Measurements from ENCODE around the gene GIT2.
A peak's percentile ranks its signal among the peaks of the same experiment; 100 is the strongest.

The GIT2 gene

DNA sequence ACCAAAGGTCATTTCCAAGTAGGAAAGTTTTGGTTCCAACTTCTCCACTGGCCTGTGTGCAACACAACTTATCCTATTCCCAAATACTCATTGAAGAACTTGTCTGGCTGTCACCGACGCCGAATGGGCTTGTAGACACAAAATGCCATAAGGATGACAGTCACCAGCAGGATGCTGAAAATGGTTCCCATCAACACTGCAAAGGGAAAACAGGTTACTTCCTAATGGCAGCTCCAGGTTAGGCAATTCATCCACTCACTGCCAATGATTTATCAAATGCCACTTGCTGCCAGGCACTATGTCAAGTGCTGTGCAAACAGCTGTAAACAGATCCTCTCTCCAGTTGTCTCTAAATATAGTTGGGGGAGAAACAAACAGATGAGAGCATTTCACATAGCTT is 46.1 kb upstream of the GIT2 start (continued):
- TF ChIP-seq TSHZ2 (CRISPR knock-in tag; IDR thresholded peaks at IDR 0.05) = no peak

DNA sequence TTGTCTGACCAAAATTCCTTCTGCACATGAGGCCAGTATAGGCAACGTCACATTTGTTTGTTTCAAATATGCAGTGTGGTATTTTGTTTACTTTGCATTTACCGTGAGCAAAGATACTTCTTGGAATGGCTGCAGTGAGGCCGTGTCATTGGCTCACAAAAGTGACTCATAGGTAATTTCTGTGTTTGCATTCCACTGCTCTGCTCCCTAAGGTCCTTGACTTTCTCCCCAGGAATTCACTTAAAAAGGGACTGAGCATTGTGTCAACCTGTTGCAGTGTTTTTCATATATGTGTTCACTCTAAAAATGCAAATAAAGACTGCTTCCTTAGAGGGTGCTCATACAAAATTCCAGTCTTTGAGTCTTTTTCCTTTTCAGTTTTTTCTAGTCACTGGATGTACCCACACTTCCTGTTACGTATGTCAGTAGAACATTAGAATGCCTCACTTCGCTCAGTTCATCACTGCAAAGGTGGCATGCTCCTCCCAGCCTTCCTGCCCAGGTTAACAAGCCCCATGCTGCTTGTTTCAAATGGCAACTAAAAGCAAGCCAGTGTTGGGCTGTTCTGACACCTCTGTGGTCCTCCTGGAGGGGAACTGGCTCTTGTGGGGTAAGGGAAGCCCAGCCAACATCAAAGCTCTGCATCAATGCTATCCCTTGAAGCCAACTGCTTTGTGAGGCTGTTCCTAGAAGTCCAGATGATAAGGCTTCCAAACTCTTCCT is 43.1 kb upstream of the GIT2 start:
- ATAC-seq = peak; percentile 88

DNA sequence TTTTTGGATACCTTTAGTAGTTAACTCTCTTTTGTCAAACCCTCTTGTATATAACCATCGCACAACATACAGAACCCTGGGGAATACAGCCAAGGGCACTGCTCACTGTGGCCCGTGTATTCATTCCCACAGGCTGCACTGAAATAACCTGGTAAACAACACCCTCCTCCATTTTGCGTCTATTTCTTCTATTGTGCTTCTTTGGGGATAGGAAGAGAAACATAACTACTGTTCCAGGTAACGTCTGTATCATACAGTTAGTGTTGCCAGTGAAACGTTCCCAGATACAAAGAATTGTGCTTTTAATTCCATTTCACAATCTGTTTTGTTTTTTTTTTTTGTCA is 42.5 kb upstream of the GIT2 start:
- TF ChIP-seq ZNF70 (CRISPR knock-in tag; IDR thresholded peaks at IDR 0.05) (no peak), TSHZ2 (CRISPR knock-in tag; IDR thresholded peaks at IDR 0.05) (no peak), BACH2 (CRISPR knock-in tag; IDR thresholded peaks at IDR 0.05; ENCODE audit: borderline replicate concordance) (no peak), POU6F1 (CRISPR knock-in tag; IDR thresholded peaks at IDR 0.05; ENCODE audit: borderline replicate concordance, low read depth) (no peak), PPARA (CRISPR knock-in tag; IDR thresholded peaks at IDR 0.05; ENCODE audit: borderline replicate concordance) (no peak), CSRNP3 (CRISPR knock-in tag; IDR thresholded peaks at IDR 0.05) (no peak), TCF4 (CRISPR knock-in tag; IDR thresholded peaks at IDR 0.05; ENCODE audit: borderline replicate concordance) (no peak), GLIS3 (CRISPR knock-in tag; IDR thresholded peaks at IDR 0.05) (no peak)
- TF ChIP-seq, protein P1, sequence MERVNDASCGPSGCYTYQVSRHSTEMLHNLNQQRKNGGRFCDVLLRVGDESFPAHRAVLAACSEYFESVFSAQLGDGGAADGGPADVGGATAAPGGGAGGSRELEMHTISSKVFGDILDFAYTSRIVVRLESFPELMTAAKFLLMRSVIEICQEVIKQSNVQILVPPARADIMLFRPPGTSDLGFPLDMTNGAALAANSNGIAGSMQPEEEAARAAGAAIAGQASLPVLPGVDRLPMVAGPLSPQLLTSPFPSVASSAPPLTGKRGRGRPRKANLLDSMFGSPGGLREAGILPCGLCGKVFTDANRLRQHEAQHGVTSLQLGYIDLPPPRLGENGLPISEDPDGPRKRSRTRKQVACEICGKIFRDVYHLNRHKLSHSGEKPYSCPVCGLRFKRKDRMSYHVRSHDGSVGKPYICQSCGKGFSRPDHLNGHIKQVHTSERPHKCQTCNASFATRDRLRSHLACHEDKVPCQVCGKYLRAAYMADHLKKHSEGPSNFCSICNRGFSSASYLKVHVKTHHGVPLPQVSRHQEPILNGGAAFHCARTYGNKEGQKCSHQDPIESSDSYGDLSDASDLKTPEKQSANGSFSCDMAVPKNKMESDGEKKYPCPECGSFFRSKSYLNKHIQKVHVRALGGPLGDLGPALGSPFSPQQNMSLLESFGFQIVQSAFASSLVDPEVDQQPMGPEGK (CRISPR knock-in tag; IDR thresholded peaks at IDR 0.05; ENCODE audit: borderline replicate concordance) = no peak
- ATAC-seq = no peak

More for the DNA sequence above, 43.1 kb upstream of the GIT2 start:
- TF ChIP-seq POU6F1 (CRISPR knock-in tag; IDR thresholded peaks at IDR 0.05; ENCODE audit: borderline replicate concordance, low read depth) = no peak
- no peak for TF ChIP-seq ARNTL (CRISPR knock-in tag; IDR thresholded peaks at IDR 0.05; ENCODE audit: borderline replicate concordance, low read depth)
- no peak for TF ChIP-seq ZNF8 (CRISPR knock-in tag; IDR thresholded peaks at IDR 0.05)
- no peak for TF ChIP-seq ZFP30 (CRISPR knock-in tag; IDR thresholded peaks at IDR 0.05)
- no peak for TF ChIP-seq TCF4 (CRISPR knock-in tag; IDR thresholded peaks at IDR 0.05; ENCODE audit: borderline replicate concordance)
- no peak for TF ChIP-seq ZNF565 (CRISPR knock-in tag; conservative IDR thresholded peaks at IDR 0.05; ENCODE audit: low read depth)
- TF ChIP-seq CSRNP3 (CRISPR knock-in tag; IDR thresholded peaks at IDR 0.05) = no peak
- no peak for TF ChIP-seq RARB (CRISPR knock-in tag; IDR thresholded peaks at IDR 0.05)
- TF ChIP-seq ESRRG (CRISPR knock-in tag; IDR thresholded peaks at IDR 0.05) = no peak

All from SK-N-SH treated with all-trans-retinoic acid at 6 μM for 48 hours (cell line).